ENCODE data around the gene BANF2. TPM values are rescaled to one million over a fixed set of nuclear protein-coding genes. Genes with fewer than 3 reads are reported as not detected.

The BANF2 gene
- total and polyA plus RNA-seq, 2 of the 13 experiments (the other 11 are each of a cell fraction or from before 2014, with no cell fraction given) = 0.35 TPM; not detected in 1

GRCh38 chr20:17661121-17661744, 38.5 kb upstream of the BANF2 start (continued):
- TF ChIP-seq, protein P1, sequence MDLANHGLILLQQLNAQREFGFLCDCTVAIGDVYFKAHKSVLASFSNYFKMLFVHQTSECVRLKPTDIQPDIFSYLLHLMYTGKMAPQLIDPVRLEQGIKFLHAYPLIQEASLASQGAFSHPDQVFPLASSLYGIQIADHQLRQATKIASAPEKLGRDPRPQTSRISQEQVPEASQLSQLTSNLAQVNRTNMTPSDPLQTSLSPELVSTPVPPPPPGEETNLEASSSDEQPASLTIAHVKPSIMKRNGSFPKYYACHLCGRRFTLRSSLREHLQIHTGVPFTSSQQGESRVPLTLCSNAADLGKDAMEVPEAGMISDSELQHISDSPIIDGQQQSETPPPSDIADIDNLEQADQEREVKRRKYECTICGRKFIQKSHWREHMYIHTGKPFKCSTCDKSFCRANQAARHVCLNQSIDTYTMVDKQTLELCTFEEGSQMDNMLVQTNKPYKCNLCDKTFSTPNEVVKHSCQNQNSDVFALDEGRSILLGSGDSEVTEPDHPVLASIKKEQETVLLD (CRISPR knock-in tag; IDR thresholded peaks at IDR 0.05; ENCODE audit: low read depth) = no peak
- TF ChIP-seq ZNF331 (CRISPR knock-in tag; IDR thresholded peaks at IDR 0.05) = peak; percentile 79
- TF ChIP-seq CC2D1A (CRISPR knock-in tag; IDR thresholded peaks at IDR 0.05) = no peak
- TF ChIP-seq ZFX (CRISPR knock-in tag; IDR thresholded peaks at IDR 0.05; ENCODE audit: low read depth) = peak; percentile 49; the same call in 1 of the 2 replicates
- TF ChIP-seq HDAC6 (IDR thresholded peaks at IDR 0.05; ENCODE audit: low read depth, low read length) = no peak
- TF ChIP-seq, protein P2, sequence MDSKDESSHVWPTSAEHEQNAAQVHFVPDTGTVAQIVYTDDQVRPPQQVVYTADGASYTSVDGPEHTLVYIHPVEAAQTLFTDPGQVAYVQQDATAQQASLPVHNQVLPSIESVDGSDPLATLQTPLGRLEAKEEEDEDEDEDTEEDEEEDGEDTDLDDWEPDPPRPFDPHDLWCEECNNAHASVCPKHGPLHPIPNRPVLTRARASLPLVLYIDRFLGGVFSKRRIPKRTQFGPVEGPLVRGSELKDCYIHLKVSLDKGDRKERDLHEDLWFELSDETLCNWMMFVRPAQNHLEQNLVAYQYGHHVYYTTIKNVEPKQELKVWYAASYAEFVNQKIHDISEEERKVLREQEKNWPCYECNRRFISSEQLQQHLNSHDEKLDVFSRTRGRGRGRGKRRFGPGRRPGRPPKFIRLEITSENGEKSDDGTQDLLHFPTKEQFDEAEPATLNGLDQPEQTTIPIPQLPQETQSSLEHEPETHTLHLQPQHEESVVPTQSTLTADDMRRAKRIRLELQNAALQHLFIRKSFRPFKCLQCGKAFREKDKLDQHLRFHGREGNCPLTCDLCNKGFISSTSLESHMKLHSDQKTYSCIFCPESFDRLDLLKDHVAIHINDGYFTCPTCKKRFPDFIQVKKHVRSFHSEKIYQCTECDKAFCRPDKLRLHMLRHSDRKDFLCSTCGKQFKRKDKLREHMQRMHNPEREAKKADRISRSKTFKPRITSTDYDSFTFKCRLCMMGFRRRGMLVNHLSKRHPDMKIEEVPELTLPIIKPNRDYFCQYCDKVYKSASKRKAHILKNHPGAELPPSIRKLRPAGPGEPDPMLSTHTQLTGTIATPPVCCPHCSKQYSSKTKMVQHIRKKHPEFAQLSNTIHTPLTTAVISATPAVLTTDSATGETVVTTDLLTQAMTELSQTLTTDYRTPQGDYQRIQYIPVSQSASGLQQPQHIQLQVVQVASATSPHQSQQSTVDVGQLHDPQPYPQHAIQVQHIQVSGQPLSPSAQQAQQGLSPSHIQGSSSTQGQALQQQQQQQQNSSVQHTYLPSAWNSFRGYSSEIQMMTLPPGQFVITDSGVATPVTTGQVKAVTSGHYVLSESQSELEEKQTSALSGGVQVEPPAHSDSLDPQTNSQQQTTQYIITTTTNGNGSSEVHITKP (CRISPR knock-in tag; IDR thresholded peaks at IDR 0.05; ENCODE audit: low read depth) = peak; percentile 58; the same call in 1 of the 2 replicates
- no peak for TF ChIP-seq ZNF547 (CRISPR knock-in tag; IDR thresholded peaks at IDR 0.05)
- no peak for TF ChIP-seq NCOA5 (CRISPR knock-in tag; IDR thresholded peaks at IDR 0.05)
- TF ChIP-seq ISL2 (CRISPR knock-in tag; IDR thresholded peaks at IDR 0.05) = peak; percentile 65; the same call in 1 of the 2 replicates
- no peak for TF ChIP-seq SMARCC2 (IDR thresholded peaks at IDR 0.05)
- no peak for TF ChIP-seq RBM22 (optimal IDR thresholded peaks at IDR 0.05; ENCODE audit: low read length)
- no peak for TF ChIP-seq ZNF207 (IDR thresholded peaks at IDR 0.05; ENCODE audit: borderline replicate concordance)
- no peak for TF ChIP-seq ZNF83 (CRISPR knock-in tag; IDR thresholded peaks at IDR 0.05; ENCODE audit: borderline replicate concordance)
- no peak for TF ChIP-seq ZFY (CRISPR knock-in tag; IDR thresholded peaks at IDR 0.05)
- TF ChIP-seq CEBPG (CRISPR knock-in tag; IDR thresholded peaks at IDR 0.05) = peak; percentile 40
- TF ChIP-seq MEF2D (CRISPR knock-in tag; IDR thresholded peaks at IDR 0.05) = no peak
- no peak for TF ChIP-seq ZNF282 (IDR thresholded peaks at IDR 0.05; ENCODE audit: partially characterized antibody)
- TF ChIP-seq BHLHE40 (IDR thresholded peaks at IDR 0.05; ENCODE audit: low read length) = no peak
- no peak for TF ChIP-seq MTF2 (CRISPR knock-in tag; IDR thresholded peaks at IDR 0.05; ENCODE audit: borderline replicate concordance)
- 0 out of 2 replicates have a peak, but pooled peaks have one; percentile 15 for TF ChIP-seq ZKSCAN8 (CRISPR knock-in tag; IDR thresholded peaks at IDR 0.05; ENCODE audit: borderline replicate concordance)
- no peak for TF ChIP-seq THAP7 (CRISPR knock-in tag; IDR thresholded peaks at IDR 0.05)
- no peak for TF ChIP-seq MIER2 (CRISPR knock-in tag; IDR thresholded peaks at IDR 0.05)

Measured in HepG2 (cell line).